ENCODE results near the gene EGFL8. TPM values are rescaled to one million over a fixed set of nuclear protein-coding genes. Genes with fewer than 3 reads are reported as not detected.

The EGFL8 gene
- total and polyA plus RNA-seq, 9 of the 15 experiments (the other 6 are each of a cell fraction or from before 2014, with no cell fraction given): 2.2 to 47.4 (median 14.2) TPM

- TF ChIP-seq, protein P1, sequence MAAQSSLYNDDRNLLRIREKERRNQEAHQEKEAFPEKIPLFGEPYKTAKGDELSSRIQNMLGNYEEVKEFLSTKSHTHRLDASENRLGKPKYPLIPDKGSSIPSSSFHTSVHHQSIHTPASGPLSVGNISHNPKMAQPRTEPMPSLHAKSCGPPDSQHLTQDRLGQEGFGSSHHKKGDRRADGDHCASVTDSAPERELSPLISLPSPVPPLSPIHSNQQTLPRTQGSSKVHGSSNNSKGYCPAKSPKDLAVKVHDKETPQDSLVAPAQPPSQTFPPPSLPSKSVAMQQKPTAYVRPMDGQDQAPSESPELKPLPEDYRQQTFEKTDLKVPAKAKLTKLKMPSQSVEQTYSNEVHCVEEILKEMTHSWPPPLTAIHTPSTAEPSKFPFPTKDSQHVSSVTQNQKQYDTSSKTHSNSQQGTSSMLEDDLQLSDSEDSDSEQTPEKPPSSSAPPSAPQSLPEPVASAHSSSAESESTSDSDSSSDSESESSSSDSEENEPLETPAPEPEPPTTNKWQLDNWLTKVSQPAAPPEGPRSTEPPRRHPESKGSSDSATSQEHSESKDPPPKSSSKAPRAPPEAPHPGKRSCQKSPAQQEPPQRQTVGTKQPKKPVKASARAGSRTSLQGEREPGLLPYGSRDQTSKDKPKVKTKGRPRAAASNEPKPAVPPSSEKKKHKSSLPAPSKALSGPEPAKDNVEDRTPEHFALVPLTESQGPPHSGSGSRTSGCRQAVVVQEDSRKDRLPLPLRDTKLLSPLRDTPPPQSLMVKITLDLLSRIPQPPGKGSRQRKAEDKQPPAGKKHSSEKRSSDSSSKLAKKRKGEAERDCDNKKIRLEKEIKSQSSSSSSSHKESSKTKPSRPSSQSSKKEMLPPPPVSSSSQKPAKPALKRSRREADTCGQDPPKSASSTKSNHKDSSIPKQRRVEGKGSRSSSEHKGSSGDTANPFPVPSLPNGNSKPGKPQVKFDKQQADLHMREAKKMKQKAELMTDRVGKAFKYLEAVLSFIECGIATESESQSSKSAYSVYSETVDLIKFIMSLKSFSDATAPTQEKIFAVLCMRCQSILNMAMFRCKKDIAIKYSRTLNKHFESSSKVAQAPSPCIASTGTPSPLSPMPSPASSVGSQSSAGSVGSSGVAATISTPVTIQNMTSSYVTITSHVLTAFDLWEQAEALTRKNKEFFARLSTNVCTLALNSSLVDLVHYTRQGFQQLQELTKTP (IDR thresholded peaks at IDR 0.05; ENCODE audit: low read depth in 1 of 2, partially characterized antibody in 2 of 2): no peak
- TF ChIP-seq MTF1 (CRISPR knock-in tag; IDR thresholded peaks at IDR 0.05; ENCODE audit: borderline replicate concordance): no peak
- no peak for TF ChIP-seq ILF3 (IDR thresholded peaks at IDR 0.05; ENCODE audit: borderline replicate concordance)
- no peak for TF ChIP-seq PKNOX1 (IDR thresholded peaks at IDR 0.05)
- no peak for TF ChIP-seq BCLAF1 (IDR thresholded peaks at IDR 0.05; ENCODE audit: borderline replicate concordance in 1 of 2, control insufficient read depth in 1 of 2, low read depth in 2 of 2, low read length in 1 of 2)
Observed at GRCh38 chr6:32151181-32151862, 13.1 kb upstream of the EGFL8 start (continued).

All from K562 (cell line).